C1 segment of cervical spinal cord (tissue), 14 donors: Measurements from ENCODE around the gene CDC42EP2.

Experiments
- DNase-seq, 14 donors: peaks; one replicate each; lab custom pipeline; 2025; lab: John Stamatoyannopoulos, UW

CDC42EP2 gene

GRCh38 chr11:65355013-65355775 is 40.5 kb downstream of the CDC42EP2 start:
- peak in 1 of 14 donors; percentile 36 for DNase-seq

DNA sequence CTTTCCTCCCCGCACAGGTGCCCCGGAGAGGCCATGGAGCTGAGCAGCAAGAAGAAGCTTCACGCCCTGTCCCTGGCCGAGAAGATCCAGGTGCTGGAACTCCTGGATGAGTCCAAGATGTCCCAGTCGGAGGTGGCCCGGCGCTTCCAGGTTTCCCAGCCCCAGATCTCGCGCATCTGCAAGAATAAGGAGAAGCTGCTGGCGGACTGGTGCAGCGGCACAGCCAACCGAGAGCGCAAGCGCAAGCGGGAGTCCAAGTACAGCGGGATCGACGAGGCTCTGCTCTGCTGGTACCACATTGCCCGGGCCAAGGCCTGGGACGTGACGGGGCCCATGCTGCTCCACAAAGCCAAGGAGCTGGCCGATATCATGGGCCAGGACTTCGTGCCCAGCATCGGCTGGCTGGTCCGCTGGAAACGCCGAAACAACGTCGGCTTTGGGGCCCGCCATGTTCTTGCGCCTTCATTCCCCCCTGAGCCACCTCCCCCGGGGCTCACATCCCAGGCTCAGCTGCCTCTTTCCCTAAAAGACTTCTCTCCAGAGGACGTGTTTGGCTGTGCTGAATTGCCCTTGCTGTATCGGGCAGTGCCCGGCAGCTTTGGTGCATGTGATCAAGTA is 41.2 kb downstream of the CDC42EP2 start:
- DNase-seq, result peak in 2 of 14 donors; percentile 14 to 71

DNA sequence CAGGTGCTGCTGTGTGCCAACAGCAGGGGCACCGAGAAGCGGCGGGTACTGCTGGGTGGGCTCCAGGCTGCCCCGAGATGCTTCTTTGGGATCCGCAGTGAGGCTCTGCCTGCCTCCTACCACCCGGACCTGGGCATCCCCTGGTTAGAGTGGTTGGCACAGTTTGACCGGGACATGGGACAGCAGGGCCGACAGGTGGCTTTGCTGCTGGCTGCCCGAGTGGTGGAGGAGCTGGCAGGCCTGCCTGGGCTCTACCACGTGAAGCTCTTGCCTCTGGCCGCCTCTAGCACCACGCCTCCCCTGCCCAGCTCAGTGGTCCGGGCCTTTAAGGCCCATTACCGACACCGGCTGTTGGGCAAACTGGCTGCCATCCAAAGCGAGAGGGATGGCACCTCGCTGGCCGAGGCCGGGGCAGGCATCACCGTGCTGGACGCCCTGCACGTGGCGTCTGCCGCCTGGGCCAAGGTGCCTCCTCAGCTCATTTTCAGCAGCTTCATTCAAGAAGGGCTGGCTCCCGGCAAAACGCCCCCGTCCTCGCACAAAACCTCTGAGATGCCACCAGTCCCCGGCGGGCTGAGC is 41.8 kb downstream of the CDC42EP2 start:
- DNase-seq, result peak in 1 of 14 donors; percentile 87

- DNase-seq, result no peak
Measured at GRCh38 chr11:65357856-65358356, 43.2 kb downstream of the CDC42EP2 start.

- DNase-seq, result no peak
Measured at GRCh38 chr11:65362320-65362931, 47.8 kb downstream of the CDC42EP2 start.

- DNase-seq, result no peak
Measured at GRCh38 chr11:65362966-65363365, 48.3 kb downstream of the CDC42EP2 start.

DNA sequence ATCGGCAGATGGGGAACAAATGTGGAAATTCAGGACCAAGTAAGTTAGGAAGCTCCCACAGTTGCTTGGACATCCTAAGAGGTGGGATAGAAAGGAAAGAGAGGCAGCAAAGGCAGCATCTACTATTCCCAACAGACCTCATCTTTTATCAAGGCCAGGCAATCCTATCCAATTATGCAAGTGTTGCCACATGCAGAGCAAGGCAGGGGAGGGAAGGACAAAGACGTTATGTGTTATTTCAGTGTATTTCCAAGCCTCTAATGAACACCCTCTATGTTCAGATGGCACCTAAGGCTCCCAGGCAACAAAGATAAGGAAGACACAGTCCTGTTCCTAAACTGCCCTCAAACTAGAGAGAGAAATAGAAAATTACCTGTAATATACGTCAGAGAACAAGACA is 49.1 kb downstream of the CDC42EP2 start:
- DNase-seq, result no peak

- DNase-seq, result peak in 3 of 14 donors; percentile 3 to 61 (median 10)
Measured at GRCh38 chr11:65366340-65366773, 51.7 kb downstream of the CDC42EP2 start.

DNA sequence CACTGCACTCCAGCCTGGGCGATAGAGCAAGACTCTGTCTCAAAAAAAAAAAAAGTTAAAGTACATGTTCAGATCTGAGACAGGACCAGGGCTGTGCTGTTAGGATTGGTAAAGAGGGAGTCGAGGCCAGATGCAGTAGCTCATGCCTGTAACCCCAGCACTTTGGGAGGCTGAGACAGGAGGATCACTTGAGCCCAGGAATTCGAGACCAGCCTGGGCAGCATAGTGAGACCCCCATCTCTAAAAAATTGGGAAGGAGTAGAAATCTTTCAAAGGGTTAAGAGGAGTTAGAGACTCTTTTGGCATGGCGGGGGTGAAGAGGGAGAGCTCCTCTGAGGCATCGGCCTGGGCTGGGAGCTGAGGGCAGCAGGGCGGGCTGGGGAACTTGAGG is 56.0 kb downstream of the CDC42EP2 start:
- no peak for DNase-seq
